DMS 273 treated with DMSO at 0.1 percent for 48 hours (cell line): Measurements from ENCODE around the gene NBPF12.
"Not testable (repeated sequence)": the region's sequence is repeated elsewhere in the genome, so short reads cannot be mapped to it uniquely, and the experiment has no call there.

Experiments used
- DNase-seq: peaks from one replicate; lab custom pipeline; 2025; lab: John Stamatoyannopoulos, UW

Gene NBPF12, protein sequence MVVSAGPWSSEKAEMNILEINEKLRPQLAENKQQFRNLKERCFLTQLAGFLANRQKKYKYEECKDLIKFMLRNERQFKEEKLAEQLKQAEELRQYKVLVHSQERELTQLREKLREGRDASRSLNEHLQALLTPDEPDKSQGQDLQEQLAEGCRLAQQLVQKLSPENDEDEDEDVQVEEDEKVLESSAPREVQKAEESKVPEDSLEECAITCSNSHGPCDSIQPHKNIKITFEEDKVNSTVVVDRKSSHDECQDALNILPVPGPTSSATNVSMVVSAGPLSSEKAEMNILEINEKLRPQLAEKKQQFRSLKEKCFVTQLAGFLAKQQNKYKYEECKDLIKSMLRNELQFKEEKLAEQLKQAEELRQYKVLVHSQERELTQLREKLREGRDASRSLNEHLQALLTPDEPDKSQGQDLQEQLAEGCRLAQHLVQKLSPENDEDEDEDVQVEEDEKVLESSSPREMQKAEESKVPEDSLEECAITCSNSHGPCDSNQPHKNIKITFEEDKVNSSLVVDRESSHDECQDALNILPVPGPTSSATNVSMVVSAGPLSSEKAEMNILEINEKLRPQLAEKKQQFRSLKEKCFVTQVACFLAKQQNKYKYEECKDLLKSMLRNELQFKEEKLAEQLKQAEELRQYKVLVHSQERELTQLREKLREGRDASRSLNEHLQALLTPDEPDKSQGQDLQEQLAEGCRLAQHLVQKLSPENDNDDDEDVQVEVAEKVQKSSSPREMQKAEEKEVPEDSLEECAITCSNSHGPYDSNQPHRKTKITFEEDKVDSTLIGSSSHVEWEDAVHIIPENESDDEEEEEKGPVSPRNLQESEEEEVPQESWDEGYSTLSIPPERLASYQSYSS (N-terminal part only)

DNA sequence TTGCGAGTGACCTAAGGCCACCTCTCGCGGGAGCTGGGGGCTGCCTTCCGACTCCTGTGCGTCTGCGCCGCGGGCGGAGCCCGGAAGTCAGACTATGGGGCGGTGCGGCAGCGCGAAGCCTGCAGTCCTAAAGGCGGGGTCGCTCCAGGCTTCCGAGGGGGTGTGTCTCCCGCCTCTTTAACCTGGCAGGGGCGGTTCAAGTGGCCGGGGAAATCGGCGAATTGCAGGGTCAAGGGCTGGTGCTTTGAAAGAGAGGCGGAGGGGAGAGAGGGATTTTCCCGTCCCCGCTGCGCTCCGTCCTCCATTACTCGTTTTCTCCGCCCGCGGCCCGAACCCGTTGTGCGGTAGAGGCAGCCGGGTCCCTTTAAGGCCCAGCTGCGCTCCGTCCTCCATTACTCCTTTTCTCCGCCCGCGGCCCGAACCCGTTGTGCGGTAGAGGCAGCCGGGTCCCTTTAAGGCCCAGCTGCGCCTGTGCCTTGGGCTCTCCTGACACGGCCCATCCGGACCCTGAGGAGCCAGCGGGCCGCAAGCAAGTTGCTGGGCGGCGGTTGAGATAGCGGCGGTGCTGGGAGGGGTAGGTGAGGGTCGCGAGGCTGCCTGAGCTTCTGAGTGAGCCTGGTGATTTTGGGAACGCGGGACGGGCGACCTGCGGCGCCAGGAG is at the start of gene NBPF12:
TSS of gene NBPF12 (plus strand) at position 83 of the 661 bp plus-strand sequence. CDS start 21,820 bp downstream, outside the sequence.
- DNase-seq = peak; percentile 15

DNA sequence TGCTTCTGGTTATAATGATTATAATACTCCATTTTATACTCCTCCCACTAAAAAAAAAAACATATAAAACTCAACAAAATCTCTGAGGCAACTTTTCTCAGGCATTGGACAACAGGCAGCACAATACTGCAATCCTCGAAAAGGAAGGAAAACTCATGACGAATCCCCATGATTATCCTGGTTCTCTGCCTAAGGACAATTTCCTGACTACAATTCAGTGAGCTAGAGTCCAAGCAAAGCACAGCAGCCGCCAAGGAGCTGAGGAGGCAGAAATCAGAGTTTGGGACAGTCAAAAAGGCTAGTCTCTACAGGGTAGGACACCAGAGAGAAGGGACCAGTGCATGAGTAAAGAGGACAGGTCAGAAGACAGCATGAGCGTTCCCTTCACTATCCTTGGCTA is 46.8 kb upstream of the NBPF12 start:
- not testable (repeated sequence) for DNase-seq

DNA sequence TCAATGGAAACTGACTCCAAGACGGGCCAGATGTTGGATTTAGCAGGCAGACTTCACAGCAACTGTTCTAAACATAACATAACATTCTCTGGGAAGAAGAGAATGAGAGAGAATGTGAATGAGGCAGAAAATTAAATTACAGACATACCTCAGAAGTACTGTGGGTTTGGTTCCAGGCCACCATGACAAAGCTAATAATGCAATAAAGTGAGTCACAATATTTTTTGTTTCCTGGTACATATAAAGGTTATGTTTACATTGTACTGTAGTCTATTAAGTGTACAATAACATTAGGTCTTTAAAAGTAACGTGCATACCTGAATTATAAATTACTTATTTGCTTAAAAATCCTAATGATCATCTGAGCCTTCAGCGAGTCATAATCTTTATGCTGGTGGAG is 45.8 kb upstream of the NBPF12 start:
- not testable (repeated sequence) for DNase-seq

DNA sequence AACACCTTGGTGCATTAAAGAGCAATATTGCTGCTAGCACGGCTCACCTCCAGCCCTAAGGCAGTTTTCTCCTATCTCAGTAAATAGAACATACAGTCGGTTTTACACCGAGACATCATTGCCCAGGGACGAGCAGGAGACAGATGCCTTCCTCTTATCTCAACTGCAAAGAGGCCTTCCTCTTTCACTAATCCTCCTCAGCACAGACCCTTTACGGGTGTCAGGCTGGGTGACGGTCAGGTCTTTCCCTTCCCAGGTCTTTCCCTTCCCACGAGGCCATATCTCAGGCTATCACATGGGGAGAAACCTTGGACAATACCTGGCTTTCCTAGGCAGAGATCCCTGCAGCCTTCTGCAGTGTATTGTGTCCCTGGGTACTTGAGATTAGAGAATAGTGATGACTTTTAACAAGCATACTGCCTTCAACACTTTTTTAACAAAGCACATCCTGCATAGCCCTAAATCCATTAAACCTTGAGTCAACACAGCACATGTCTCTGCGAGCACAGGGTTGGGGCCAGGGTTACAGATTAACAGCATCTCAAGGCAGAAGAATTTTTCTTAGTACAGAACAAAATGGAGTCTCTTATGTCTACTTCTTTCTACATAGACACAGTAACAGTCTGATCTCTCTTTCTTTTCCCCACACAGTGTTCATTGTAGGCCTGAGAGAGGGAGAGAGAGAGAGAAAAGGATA is 30.4 kb upstream of the NBPF12 start:
- DNase-seq = not testable (repeated sequence)

DNA sequence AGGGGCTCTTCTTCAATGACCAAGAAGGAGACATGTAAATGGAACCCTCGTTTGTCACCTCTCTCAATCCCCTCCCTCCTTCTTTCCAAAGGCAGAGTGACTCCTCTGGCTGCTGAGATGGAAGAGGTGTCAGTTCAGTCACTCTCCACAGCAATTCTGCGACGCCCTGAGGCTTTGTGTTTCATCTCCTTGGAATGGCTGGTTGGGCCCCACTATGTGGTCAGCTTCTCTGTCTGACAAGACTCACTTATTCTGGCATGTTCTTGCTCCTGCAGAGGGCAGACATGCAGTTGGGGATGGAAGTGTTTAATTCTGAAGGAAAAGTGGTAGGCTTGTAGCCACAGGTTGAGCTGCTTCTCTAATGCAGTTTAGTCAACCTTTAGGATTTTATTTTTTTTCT is 25.1 kb upstream of the NBPF12 start:
- not testable (repeated sequence) for DNase-seq

DNA sequence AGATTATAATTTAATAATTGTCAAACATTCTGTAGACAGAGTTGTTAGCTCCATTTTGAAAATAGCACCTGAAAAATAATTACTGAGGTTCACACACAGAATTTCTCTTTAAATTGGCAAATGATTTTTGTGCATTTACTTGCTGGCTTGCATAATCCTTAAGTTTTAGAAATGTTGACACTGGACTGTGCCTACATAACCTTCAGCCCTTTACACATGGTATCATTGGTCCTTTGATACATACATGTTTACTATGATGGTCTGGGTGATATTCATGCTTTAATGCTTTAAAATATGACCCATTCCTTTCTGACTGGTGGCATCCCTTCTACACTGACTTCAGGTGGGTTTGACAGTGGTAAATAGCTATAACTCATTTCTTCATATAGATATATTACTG is 17.3 kb upstream of the NBPF12 start:
- DNase-seq = not testable (repeated sequence)

DNA sequence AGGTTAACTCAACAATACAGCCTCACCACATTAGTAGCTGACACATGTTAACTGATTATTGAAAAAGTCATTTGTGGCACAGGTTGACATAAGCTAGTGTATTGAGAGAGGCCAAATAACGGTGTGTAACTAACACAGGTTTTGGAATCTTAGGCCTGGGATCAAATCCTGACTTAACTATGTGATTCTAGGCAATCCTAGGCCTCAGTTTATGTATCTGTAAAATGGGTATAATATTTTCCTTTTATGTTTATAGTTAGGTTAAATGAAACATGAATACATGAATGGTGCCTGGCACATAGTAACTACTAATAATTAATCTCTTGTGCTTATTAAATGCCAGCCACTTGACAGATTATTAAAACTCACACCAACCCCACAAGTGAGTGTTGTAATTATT is 15.5 kb upstream of the NBPF12 start:
- not testable (repeated sequence) for DNase-seq

DNA sequence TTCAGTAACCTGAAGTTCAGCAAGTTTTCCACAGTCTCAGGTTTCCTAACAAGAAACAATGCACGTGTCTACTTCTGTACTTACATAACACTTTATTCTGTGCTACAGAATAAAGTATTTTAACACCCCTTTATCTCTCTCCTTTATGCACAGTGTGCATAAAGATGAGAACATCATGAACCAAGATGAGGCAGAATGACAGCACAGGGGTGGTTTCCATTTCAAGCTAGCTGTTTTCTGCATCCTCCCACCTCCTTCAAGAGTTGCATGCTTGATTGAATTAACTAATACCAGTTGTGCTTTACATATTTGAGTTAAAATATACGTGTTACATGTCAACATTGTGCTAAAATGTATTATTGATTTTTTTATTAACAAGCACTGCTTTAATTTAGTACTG is 14.0 kb upstream of the NBPF12 start:
- DNase-seq = not testable (repeated sequence)

DNA sequence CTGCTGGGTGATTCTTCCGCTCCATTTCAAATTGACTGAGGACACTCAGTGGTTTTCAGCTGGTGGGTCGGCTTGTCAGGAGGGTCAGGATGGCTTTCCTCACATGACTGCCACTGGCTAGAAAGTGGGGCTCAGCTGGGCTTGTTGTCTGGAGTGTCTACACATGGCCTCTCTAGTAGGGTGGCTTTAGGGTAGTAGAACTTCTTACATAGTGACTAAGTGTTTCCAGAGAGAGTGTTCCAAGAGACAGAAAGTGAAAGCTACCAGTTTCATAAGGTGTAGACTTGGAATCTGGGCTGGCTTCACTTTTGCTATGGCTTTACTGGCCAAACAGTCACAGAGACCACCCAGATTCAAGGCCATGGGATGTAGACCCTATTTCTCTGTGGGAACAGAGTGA is 11.7 kb upstream of the NBPF12 start:
- DNase-seq = not testable (repeated sequence)

DNA sequence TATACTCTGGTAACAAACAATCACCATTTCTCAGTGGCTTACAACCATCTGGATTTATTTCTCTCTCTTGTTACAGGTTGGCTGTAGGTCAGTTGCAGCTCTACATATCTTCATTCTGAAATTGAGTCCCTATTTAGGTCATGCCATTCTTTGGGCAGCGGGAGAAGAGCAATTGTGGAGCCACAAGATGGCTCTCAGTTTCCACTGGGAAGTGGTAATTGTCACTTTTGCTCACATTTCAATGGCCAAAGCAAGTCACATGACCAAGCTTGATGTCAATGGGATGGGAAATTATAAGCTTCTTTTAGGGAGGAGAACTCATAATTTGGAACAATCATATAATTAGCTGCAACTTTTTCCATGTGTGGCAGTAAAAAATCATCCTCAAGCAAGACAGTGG is 7.9 kb upstream of the NBPF12 start:
- not testable (repeated sequence) for DNase-seq

DNA sequence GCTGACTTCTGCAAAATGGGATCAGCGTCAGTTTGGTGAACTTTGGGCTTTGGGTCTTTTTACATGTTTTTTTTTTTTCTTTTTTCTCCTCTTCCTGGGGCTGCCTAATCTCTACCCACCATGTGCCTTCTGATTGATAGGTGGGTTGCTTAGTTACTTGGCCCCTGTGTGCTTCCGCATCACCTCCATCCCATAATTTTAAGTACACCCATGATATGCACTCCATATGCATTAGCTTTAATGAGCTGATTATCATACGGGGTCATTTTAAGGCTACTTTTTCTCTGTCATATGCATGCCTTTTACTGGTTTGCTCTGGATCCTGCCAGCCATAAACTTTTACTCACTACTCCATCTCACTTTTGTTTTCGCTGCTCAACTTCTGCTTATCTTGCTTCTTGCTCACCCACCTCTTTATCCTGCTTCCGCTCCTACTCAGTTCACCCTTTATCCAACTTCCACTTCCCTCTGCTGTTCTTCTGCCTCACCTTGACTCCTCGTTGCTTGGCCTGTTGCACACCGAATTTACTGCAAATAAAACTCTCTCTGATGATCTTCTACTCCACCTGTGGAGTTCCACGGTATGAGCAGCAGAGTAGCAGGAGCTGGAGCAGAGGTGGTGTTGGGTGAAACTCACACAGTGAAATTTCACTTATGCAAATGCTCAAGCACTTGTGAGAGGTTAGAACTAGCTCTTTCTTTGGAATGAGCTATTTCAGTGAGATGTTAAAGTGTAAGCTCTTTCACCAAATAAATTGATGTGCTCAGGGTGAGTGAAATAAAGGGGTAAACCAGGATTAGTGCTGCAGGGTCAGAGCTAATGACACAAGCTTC is 3.5 kb upstream of the NBPF12 start:
- DNase-seq = not testable (repeated sequence)

DNA sequence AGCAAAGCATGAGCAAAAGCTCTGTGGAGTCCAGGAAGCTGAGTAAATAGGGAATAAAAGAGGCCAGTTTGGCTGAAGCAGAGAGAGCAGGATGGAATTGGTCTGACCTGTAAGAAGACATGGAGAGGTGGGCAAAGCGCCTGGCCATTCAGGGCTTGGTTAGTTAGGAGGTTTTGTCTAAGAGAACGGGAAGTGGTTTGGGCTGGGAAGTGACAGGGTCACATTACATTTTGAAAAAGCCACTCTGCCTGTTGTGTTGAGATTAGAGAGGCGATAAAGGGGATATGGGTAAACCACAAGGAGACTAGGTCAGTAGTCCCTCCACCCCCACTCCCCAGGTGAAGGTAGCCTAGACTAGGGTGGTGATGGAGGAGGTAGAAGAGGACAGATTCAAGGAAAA is 662 bp upstream of the NBPF12 start:
- DNase-seq = not testable (repeated sequence)

DNA sequence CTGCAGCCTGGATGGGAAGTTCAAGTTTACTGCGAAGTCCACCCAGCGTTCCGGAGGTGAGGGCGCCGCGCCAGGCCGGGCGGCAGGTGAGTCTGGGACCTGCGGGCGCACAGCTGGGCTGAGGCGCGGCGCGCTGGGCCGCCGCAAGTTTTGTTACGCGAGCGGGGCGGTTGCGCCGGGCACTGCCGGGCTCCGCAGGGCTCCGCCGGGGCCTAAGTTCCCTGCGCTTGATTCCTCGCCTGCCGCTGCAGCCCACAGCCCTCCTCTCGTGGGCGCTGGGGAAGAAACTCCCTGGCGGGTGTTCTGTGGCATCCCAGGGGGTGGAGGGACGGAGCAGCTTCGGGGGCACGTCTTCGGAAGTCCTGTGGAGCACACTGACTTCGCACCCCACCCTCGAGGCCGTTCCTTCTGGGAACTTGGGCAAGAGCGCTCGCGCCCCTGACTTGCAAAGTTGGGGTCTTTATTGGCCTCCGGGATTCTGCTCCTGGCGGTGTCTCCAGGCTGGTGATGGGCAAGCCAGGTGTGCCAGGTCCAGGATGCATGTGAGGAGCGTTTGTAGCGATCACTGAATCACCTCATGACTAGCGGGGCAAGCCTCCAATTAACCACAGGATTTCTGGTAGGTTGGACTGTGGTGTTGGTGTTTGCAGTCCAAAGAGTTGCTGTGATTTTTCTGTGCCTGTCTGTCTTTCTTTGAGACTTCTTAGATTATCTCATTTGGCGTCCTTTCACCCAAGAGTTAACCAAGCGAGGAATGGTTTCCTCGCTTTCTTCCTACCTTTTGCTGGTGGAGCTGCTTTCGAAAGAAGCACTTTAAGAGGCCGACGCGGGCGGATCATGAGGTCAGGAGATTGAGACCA is 1.0 kb downstream of the NBPF12 start:
- DNase-seq = peak; percentile 3

DNA sequence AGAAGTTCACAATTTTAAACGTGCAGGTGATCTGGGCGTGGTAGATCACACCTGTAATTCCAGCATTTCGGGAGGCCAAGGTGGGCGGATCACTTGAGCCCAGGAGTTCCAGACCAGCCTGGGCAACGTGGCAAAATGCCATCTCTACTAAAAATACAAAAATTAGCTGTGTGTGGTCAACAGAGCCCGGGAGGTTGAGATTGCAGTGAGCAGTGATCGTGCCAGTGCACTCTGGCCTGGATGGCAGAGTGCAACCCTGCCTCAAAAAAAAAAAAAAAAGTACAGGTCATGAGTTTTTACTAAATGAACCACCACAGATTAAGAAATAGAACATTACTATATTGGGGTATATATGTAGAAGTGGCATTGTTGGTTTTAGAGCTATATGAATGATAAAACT is 2.2 kb downstream of the NBPF12 start:
- DNase-seq = not testable (repeated sequence)

DNA sequence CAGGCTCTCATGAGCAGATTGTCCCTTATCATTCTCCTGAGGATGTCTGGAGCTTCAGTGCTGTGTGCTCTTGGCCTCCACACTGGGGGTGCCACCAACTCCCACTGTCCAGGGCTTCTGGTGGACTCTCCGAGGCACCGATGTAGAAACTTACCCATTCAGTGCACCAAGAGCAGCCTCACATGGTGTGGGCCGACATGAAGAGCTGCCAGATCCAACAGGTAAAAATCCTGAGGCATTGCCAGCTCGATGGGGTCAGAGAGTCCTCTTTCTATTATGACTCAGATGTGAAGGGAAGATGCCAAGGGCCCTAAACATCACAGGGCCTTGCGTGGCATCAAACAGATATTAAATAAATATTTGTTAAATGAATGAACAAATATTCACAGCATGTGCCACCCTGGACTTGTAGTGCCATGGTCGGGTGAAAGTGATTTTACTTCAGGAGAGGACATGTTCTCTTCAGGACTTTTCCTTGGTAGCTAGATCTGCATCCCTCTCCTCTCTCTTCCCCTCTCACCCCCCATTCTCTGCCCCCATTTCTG is 5.3 kb downstream of the NBPF12 start:
- DNase-seq = not testable (repeated sequence)

DNA sequence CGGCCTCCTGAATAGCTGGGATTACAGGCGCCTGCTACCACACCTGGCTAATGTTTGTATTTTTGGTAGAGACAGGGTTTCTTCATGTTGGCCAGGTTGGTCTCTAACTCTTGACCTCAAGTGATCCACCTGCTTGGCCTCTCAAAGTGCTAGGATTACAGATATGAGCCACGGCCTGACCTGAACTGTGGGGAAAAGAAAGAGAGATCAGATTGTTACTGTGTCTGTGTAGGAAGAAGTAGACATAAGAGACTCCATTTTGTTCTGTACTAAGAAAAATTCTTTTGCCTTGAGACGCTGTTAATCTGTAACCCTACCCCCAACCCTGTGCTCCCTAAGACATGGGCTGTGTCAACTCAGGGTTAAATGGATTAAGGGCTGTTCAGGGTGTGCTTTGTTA is 10.0 kb downstream of the NBPF12 start:
- DNase-seq = not testable (repeated sequence)

DNA sequence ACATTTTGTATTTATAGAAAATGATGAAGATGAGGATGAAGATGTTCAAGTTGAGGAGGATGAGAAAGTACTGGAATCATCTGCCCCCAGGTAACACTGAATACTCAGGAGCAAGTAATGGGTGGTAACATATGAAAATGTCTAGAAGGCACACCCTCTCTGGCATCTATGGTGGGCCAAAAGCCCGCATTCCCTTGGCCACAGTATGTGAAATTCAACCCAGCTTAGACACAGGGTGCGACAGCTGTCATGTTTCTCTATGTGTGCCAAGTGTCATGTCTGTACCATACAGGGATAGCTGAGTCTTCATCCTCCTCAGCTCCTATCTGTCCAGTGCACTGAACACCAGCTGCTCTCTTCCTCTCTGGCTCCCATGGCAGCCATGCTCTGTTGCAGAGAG is 26.2 kb downstream of the NBPF12 start:
- DNase-seq = not testable (repeated sequence)

DNA sequence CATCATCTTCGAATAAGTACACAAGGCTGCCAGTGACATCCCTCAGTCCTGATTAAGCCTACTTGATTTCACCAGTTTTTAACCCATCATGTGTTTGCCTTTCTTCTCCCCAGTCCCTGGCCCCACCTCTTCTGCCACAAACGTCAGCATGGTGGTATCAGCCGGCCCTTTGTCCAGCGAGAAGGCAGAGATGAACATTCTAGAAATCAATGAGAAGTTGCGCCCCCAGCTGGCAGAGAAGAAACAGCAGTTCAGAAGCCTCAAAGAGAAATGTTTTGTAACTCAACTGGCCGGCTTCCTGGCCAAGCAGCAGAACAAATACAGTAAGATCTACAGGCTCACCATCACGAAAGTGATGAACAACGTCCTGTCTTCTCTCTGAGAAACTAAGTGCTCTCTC is 28.2 kb downstream of the NBPF12 start:
- DNase-seq = not testable (repeated sequence)

DNA sequence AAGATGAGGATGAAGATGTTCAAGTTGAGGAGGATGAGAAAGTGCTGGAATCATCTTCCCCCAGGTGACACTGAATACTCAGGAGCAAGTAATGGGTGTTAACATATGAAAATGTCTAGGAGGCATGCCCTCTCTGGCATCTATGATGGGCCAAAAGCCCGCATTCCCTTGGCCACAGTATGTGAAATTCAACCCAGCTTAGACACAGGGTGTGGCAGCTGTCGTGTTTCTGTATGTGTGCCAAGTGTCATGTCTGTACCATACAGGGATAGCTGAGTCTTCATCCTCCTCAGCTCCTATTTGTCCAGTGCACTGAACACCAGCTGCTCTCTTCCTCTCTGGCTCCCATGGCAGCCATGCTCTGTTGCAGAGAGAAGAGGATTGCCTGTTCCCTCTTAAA is 32.5 kb downstream of the NBPF12 start:
- not testable (repeated sequence) for DNase-seq
